ENCODE measurements around the gene NCKAP5L. TPM values are rescaled to one million over a fixed set of nuclear protein-coding genes. Genes with fewer than 3 reads are reported as not detected.

The NCKAP5L gene
- total and polyA plus RNA-seq, 9 of the 15 experiments (the other 6 are each of a cell fraction or from before 2014, with no cell fraction given), result 0.01 to 14.4 (median 3.7) TPM

DNA sequence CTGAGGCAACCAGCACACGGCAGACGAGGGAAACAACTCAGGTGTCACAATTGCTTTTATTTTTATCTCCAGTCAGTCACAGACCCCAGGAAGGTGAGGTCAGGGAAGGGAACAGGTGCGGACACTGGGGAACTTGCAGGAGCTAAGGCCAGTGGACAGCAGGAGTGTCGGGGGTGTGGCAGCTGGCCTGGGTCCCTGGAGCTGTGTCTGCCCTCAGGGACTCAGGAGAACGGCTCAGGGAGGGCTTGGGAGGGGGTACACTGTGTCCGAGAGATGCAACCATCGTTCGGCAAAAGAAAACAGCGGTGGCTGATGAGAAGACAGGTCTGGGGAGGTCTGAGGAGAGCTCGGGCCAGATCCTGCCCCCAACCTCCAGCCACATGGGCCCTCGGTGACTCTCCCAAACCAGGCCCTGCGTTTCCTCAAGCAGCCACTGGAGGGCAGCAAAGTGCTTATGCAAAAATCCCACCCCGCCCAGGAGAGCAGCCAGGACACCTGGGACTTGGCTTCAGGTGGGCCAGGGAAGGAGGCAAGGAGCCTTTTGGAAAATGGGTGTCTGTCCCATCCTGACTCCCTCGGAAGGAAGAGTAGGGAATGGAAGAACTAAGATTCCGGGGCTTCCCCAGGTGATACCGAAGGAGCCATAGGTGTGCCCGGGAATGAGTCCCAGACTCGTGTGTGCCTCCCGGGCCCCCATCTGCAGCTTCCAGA is 38.8 kb upstream of the NCKAP5L start:
- DNase-seq (ENCODE audit: extremely low read depth in 1 of 4, low spot score in 3 of 4) (peak; percentile 83 to 86 (median 84)), ATAC-seq (peak; percentile 76), FAIRE-seq (peak; percentile 89)
- POLR2A ChIA-PET, result interaction anchor here (0.6 to 0.7 kb wide), 3 partner anchors 79 to 89 kb away, joined by 3 read pairs; no protein-coding TSS in a partner anchor
- H3K4me2 ChIP-seq (ENCODE audit: insufficient read depth, low read length), result no peak overlapping the region
- H3K4me3 ChIP-seq, result no peak overlapping the region
- no peaks in the 10 kb centered on the region for H4K20me1 ChIP-seq (replicated peaks; ENCODE audit: control insufficient read depth, insufficient read depth, low read length)
- no TSS peak for BruUV-seq (replicated peaks)
- H3K27me3 ChIP-seq (ENCODE audit: control insufficient read depth in 2 of 2, insufficient read depth in 2 of 2, low read length in 2 of 2), result peaks cover 4 to 19% of the 10 kb centered on the region in 2 experiments; a peak in 2 of 5 replicates
- H3K9me3 ChIP-seq (replicated peaks; ENCODE audit: control insufficient read depth, insufficient read depth, low read depth, low read length), result no peaks in the 10 kb centered on the region
- no peaks in the 10 kb centered on the region for H3K36me3 ChIP-seq (ENCODE audit: control insufficient read depth, insufficient read depth, low read length)
- CTCF ChIA-PET (ENCODE audit: low intra/inter-chr PET ratio), result interaction anchor here (0.7 to 1.0 kb wide), 3 partner anchors 26 to 204 kb away, joined by 3 to 7 read pairs (median 3); no protein-coding TSS in a partner anchor
- H2AFZ ChIP-seq (ENCODE audit: low read depth, low read length), result peak overlapping the region; percentile 85
- no peaks in the 10 kb centered on the region for H3K9me1 ChIP-seq (ENCODE audit: control insufficient read depth, insufficient read depth, low read length)
- no peaks in the 10 kb centered on the region for H3K79me2 ChIP-seq (ENCODE audit: control insufficient read depth, insufficient read depth, low read length)
- in situ Hi-C loops (cut with MboI) (loop anchor here (5.0 kb wide), 2 partner anchors 95 to 200 kb away; partner anchors contain the start of gene AQP5), intact Hi-C loops (cut with micrococcal nuclease) (loop anchor here (1.0 to 5.0 kb wide), 4 partner anchors 45 to 185 kb away; no protein-coding TSS in a partner anchor)
- 32% methylated on average over 19 of the region's 19 CpGs for WGBS (ENCODE audit: insufficient coverage, low coverage, missing lambda C conversion rate)
- H3K9ac ChIP-seq (ENCODE audit: insufficient read depth in 1 of 2, low read depth in 2 of 2, low read length in 2 of 2), result peak overlapping the region in 1 of 2 experiments; percentile 60; a peak in 2 of 4 replicates
- no peak overlapping the region for H3K27ac ChIP-seq (ENCODE audit: extremely low read depth, low read depth, low read length)
- peaks cover 35 to 40% of the 10 kb centered on the region in 2 experiments for H3K4me1 ChIP-seq (replicated peaks in 1 of 2; ENCODE audit: control insufficient read depth in 2 of 2, insufficient read depth in 2 of 2, low read length in 2 of 2)
- TF ChIP-seq SRSF9 (IDR thresholded peaks at IDR 0.05; ENCODE audit: borderline replicate concordance, low read depth, low read length) (no peak), SETDB1 (IDR thresholded peaks at IDR 0.05; ENCODE audit: low read length) (no peak), FIP1L1 (IDR thresholded peaks at IDR 0.05; ENCODE audit: low read depth, low read length, poor library complexity, severe bottlenecking) (no peak), FOXK2 (conservative IDR thresholded peaks at IDR 0.05 in 1 of 2, IDR thresholded peaks at IDR 0.05 in 1 of 2; ENCODE audit: low read depth in 2 of 2) (no peak), SMC3 (conservative IDR thresholded peaks at IDR 0.05; ENCODE audit: insufficient read depth, low read depth, low read length) (peak; percentile 73), DNMT1 (IDR thresholded peaks at IDR 0.05) (no peak), JUN (IDR thresholded peaks at IDR 0.05; ENCODE audit: borderline replicate concordance, low read depth, low read length) (no peak), JUN (CRISPR knock-in tag; IDR thresholded peaks at IDR 0.05; ENCODE audit: borderline replicate concordance) (no peak), HDAC6 (IDR thresholded peaks at IDR 0.05; ENCODE audit: low read depth, low read length) (no peak), ZNF263 (CRISPR knock-in tag; IDR thresholded peaks at IDR 0.05; ENCODE audit: borderline replicate concordance) (no peak), ZNF175 (CRISPR knock-in tag; IDR thresholded peaks at IDR 0.05; ENCODE audit: low read depth) (no peak), ETV5 (CRISPR knock-in tag; IDR thresholded peaks at IDR 0.05; ENCODE audit: low read depth) (0 out of 2 replicates have a peak, but pooled peaks have one; percentile 24)
- TF ChIP-seq, protein P1, sequence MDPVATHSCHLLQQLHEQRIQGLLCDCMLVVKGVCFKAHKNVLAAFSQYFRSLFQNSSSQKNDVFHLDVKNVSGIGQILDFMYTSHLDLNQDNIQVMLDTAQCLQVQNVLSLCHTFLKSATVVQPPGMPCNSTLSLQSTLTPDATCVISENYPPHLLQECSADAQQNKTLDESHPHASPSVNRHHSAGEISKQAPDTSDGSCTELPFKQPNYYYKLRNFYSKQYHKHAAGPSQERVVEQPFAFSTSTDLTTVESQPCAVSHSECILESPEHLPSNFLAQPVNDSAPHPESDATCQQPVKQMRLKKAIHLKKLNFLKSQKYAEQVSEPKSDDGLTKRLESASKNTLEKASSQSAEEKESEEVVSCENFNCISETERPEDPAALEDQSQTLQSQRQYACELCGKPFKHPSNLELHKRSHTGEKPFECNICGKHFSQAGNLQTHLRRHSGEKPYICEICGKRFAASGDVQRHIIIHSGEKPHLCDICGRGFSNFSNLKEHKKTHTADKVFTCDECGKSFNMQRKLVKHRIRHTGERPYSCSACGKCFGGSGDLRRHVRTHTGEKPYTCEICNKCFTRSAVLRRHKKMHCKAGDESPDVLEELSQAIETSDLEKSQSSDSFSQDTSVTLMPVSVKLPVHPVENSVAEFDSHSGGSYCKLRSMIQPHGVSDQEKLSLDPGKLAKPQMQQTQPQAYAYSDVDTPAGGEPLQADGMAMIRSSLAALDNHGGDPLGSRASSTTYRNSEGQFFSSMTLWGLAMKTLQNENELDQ (CRISPR knock-in tag; IDR thresholded peaks at IDR 0.05; ENCODE audit: borderline replicate concordance), result no peak
- TF ChIP-seq, protein P2, sequence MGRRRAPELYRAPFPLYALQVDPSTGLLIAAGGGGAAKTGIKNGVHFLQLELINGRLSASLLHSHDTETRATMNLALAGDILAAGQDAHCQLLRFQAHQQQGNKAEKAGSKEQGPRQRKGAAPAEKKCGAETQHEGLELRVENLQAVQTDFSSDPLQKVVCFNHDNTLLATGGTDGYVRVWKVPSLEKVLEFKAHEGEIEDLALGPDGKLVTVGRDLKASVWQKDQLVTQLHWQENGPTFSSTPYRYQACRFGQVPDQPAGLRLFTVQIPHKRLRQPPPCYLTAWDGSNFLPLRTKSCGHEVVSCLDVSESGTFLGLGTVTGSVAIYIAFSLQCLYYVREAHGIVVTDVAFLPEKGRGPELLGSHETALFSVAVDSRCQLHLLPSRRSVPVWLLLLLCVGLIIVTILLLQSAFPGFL (CRISPR knock-in tag; IDR thresholded peaks at IDR 0.05), result no peak
- TF ChIP-seq, protein P3, sequence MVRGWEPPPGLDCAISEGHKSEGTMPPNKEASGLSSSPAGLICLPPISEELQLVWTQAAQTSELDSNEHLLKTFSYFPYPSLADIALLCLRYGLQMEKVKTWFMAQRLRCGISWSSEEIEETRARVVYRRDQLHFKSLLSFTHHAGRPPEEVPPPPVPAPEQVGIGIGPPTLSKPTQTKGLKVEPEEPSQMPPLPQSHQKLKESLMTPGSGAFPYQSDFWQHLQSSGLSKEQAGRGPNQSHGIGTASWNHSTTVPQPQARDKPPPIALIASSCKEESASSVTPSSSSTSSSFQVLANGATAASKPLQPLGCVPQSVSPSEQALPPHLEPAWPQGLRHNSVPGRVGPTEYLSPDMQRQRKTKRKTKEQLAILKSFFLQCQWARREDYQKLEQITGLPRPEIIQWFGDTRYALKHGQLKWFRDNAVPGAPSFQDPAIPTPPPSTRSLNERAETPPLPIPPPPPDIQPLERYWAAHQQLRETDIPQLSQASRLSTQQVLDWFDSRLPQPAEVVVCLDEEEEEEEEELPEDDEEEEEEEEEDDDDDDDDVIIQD (CRISPR knock-in tag; IDR thresholded peaks at IDR 0.05), result no peak

All from K562 (cell line).